Keratinocyte (primary cell): ENCODE data around the gene GTF2IRD1. TPM values are rescaled to one million over a fixed set of nuclear protein-coding genes. Genes with fewer than 3 reads are reported as not detected.

Experiments used
- DNase-seq: peaks from one replicate; pipeline ENCODE4 v3.0.0-alpha.2; 2011; ENCODE audit warnings: low read depth, missing footprints, low spot score
- FAIRE-seq: peaks from 2 replicates; lab custom pipeline; 2011; peaks lifted over from hg19 to GRCh38; lab: Jason Lieb, UNC
- H2AFZ ChIP-seq: 2 replicates; pipeline ENCODE4 v1.6.0; 2012; ENCODE audit warnings: low read length, control low read depth, inconsistent platforms; ENCODE audit not compliant: control insufficient read depth
- H3K27ac ChIP-seq: 2 replicates; pipeline ENCODE4 v1.5.1; 2011; ENCODE audit warnings: low read length; ENCODE audit not compliant: control insufficient read depth, insufficient read depth
- H3K27me3 ChIP-seq: 3 replicates; pipeline ENCODE4 v1.6.0; 2011; ENCODE audit warnings: low read length; ENCODE audit not compliant: control insufficient read depth, insufficient read depth; ENCODE audit errors: extremely low read depth
- H3K36me3 ChIP-seq, 2 experiments: 2 replicates in 1 of 2; 3 replicates in 1 of 2; pipeline ENCODE4 v1.5.1; 2011; ENCODE audit warnings: low read length in 2 of 2, mild to moderate bottlenecking in 1 of 2; ENCODE audit not compliant: control insufficient read depth in 2 of 2, insufficient read depth in 2 of 2; ENCODE audit errors: extremely low read depth in 1 of 2
- H3K4me1 ChIP-seq: 3 replicates; pipeline ENCODE4 v1.5.1; 2011; ENCODE audit warnings: low read length; ENCODE audit not compliant: control insufficient read depth, insufficient read depth; ENCODE audit errors: extremely low read depth
- H3K4me2 ChIP-seq: 3 replicates; pipeline ENCODE4 v1.6.0; 2011; ENCODE audit warnings: low read depth, low read length; ENCODE audit not compliant: control insufficient read depth, insufficient read depth; ENCODE audit errors: extremely low read depth
- H3K4me3 ChIP-seq, 3 experiments: fragments of 200-600 bp in 1 of 3; sonication (generic) in 1 of 3; 2 replicates in 2 of 3; 3 replicates in 1 of 3; pipeline ENCODE4 v1.5.1; 2011 to 2016; ENCODE audit warnings: low read length in 3 of 3, mild to moderate bottlenecking in 3 of 3, control low read depth in 2 of 3, inconsistent platforms in 1 of 3, low read depth in 1 of 3, mixed read lengths in 1 of 3, mixed run types in 1 of 3, moderate library complexity in 1 of 3; ENCODE audit not compliant: control insufficient read depth in 2 of 3, insufficient read depth in 2 of 3; ENCODE audit errors: extremely low read depth in 1 of 3
- H3K79me2 ChIP-seq: 2 replicates; pipeline ENCODE4 v1.6.0; 2012; ENCODE audit warnings: low read length; ENCODE audit not compliant: control insufficient read depth, insufficient read depth
- H3K9ac ChIP-seq: 3 replicates; pipeline ENCODE4 v1.6.0; 2011; ENCODE audit warnings: low read length; ENCODE audit not compliant: control insufficient read depth, insufficient read depth; ENCODE audit errors: extremely low read depth
- H3K9me1 ChIP-seq: 3 replicates; pipeline ENCODE4 v1.6.0; 2011; ENCODE audit warnings: low read length; ENCODE audit not compliant: control insufficient read depth, insufficient read depth; ENCODE audit errors: extremely low read depth
- H3K9me3 ChIP-seq: 2 replicates; pipeline ENCODE4 v1.5.1; 2012; ENCODE audit warnings: low read depth, low read length; ENCODE audit not compliant: control insufficient read depth
- H4K20me1 ChIP-seq: 3 replicates; pipeline ENCODE4 v1.6.0; 2011; ENCODE audit warnings: low read length; ENCODE audit not compliant: control insufficient read depth, insufficient read depth; ENCODE audit errors: extremely low read depth
- EZH2 ChIP-seq: IDR thresholded peaks from one replicate; pipeline ENCODE4 v1.6.1; 2012; ENCODE audit warnings: inconsistent platforms, mild to moderate bottlenecking, low read length, moderate library complexity
- dilution Hi-C: fragments of 300-500 bp; cut with MboI; formaldehyde crosslinking; loops from one replicate; pipeline ENCODE4 v1.7.0; 2020; ENCODE audit warnings: low sequenced_read_pairs; ENCODE audit not compliant: extremely low pct_ligation_motif_present
- polyA plus RNA-seq, 5 experiments: library from polyadenylated mRNA; depleted of rRNA in 3 of 5; stranded (reverse) in 3 of 5; stranded (forward) in 1 of 5; unstranded in 1 of 5; fragments of >200 nt; gene quantifications; 1 replicate in 1 of 5; 2 replicates in 3 of 5; 3 replicates in 1 of 5; pipeline versions ENCODE4 v1.2.1 to v1.2.3, GENCODE V29; 2011 to 2012; ENCODE audit warnings: missing spikeins in 2 of 5, low read depth in 1 of 5, low replicate concordance in 1 of 5
- TF ChIP-seq, protein P1 (sequence below), 3 experiments: IDR thresholded peaks in 1 of 3; conservative IDR thresholded peaks in 1 of 3; optimal IDR thresholded peaks in 1 of 3; 2 replicates in 2 of 3; 3 replicates in 1 of 3; pipeline versions ENCODE3 to v1.5.1; 2011; ENCODE audit warnings: low read length in 3 of 3, mild to moderate bottlenecking in 3 of 3, moderate library complexity in 2 of 3, control low read depth in 1 of 3, inconsistent platforms in 1 of 3; ENCODE audit not compliant: insufficient read depth in 2 of 3; ENCODE audit errors: extremely low read depth in 1 of 3

Gene GTF2IRD1
- polyA plus RNA-seq, 1 donor (not counting 4 experiments of a cell fraction or from before 2014, with no cell fraction given), result 19.4 TPM

DNA sequence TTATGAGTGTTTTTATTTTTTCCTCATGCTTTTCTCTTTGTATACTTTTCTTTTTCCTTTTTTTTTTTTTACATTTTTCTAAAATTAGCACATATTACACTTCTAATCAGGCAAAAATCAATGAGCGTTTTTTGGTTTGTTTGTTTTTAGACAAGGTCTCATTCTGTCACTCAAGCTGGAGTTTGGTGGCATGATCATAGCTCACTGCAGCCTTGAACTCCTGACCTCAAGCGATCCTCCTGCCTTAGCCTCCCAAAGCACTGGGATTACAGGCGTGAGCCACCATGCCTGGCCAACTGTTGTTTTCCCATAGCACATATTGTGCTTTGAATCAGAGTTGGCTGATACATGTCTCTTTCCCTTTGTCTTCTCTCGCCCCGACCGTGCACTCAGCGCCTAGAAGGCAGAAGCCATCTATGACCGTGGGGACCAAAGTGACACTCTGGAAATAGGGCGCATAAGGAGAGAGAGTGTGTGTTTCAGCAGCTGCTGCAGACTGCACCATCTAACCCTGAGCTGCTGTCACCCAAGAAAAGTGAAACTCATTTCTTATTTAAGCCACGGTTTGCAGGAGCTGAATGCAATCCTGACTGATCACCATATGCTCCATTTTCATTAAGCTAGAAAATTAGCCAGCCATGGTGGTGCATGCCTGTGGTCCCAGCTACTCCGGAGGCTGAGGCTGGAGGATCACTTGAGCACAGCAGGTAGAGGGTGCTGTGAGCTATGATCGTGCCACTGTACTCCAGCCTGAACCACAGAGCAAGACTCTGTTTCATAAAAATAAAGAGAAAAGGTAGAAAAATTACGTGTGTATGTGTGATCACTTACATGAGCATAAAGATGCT lies 162.5 kb downstream of the GTF2IRD1 start:
- DNase-seq (no peak), FAIRE-seq (no peak)
- dilution Hi-C loops, result no loop called here

DNA sequence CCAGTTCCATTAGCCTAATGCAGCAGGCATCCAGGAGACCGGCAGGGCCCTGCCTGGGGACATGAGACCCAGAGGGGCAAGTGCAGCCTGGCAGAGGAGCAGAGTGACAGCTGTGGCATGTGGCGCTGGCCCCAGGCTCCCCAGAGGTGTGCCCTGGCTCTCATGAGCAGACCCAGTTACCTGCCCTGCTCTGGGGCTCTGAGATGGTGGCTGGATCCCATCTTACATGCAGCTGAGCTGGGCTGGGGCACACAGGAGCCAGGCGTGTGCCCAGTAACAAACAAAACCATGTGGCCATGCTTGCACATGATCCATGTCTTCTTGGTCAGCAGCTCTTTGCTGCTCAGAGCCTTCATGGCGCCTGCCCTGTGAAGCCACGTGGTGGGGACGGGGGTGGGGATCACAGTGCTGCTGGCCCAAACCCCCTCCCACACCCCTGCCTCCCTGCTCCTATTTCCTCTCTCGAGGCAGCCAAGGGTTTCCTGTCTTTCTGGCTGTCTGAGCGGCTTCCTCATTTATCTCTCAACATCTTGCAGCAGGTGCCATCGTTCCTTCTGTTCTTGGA lies 163.6 kb downstream of the GTF2IRD1 start:
- Histone ChIP-seq H3K4me3 (no peak overlapping the region), H3K4me2 (no peak overlapping the region), H3K27ac (no peak overlapping the region), H3K36me3 (no peaks in the 10 kb centered on the region), H3K4me1 (peaks cover 5% of the 10 kb centered on the region), H3K27me3 (no peaks in the 10 kb centered on the region), H2AFZ (no peak overlapping the region), H3K9me3 (no peaks in the 10 kb centered on the region), H3K9ac (no peak overlapping the region), H4K20me1 (no peaks in the 10 kb centered on the region), H3K79me2 (no peaks in the 10 kb centered on the region), H3K9me1 (no peaks in the 10 kb centered on the region)
- DNase-seq (no peak), FAIRE-seq (no peak)
- no peak for TF ChIP-seq EZH2
- TF ChIP-seq, protein P1, sequence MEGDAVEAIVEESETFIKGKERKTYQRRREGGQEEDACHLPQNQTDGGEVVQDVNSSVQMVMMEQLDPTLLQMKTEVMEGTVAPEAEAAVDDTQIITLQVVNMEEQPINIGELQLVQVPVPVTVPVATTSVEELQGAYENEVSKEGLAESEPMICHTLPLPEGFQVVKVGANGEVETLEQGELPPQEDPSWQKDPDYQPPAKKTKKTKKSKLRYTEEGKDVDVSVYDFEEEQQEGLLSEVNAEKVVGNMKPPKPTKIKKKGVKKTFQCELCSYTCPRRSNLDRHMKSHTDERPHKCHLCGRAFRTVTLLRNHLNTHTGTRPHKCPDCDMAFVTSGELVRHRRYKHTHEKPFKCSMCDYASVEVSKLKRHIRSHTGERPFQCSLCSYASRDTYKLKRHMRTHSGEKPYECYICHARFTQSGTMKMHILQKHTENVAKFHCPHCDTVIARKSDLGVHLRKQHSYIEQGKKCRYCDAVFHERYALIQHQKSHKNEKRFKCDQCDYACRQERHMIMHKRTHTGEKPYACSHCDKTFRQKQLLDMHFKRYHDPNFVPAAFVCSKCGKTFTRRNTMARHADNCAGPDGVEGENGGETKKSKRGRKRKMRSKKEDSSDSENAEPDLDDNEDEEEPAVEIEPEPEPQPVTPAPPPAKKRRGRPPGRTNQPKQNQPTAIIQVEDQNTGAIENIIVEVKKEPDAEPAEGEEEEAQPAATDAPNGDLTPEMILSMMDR (optimal IDR thresholded peaks at IDR 0.05 in 1 of 3, IDR thresholded peaks at IDR 0.05 in 1 of 3, conservative IDR thresholded peaks at IDR 0.05 in 1 of 3; ENCODE audit: extremely low read depth in 1 of 3, insufficient read depth in 2 of 3, low read length in 3 of 3), result no peak
- dilution Hi-C loops, result no loop called here

More for the DNA sequence above, 162.5 kb downstream of the GTF2IRD1 start:
- no peaks in the 10 kb centered on the region for H3K9me1 ChIP-seq
- H3K4me3 ChIP-seq, result no peak overlapping the region
- no peak overlapping the region for H3K27ac ChIP-seq
- no peak overlapping the region for H3K9ac ChIP-seq
- TF ChIP-seq, protein P1 (optimal IDR thresholded peaks at IDR 0.05 in 1 of 3, IDR thresholded peaks at IDR 0.05 in 1 of 3, conservative IDR thresholded peaks at IDR 0.05 in 1 of 3; ENCODE audit: extremely low read depth in 1 of 3, insufficient read depth in 2 of 3, low read length in 3 of 3), result no peak
- TF ChIP-seq EZH2, result no peak
- no peaks in the 10 kb centered on the region for H3K9me3 ChIP-seq
- H3K27me3 ChIP-seq, result no peaks in the 10 kb centered on the region
- no peak overlapping the region for H2AFZ ChIP-seq
- no peak overlapping the region for H3K4me2 ChIP-seq
- H3K79me2 ChIP-seq, result no peaks in the 10 kb centered on the region
- peaks cover 6% of the 10 kb centered on the region for H3K4me1 ChIP-seq
- H3K36me3 ChIP-seq, result no peaks in the 10 kb centered on the region
- H4K20me1 ChIP-seq, result no peaks in the 10 kb centered on the region
